ENCODE results near the gene DNLZ. TPM values are rescaled to one million over a fixed set of nuclear protein-coding genes. Genes with fewer than 3 reads are reported as not detected.

DNLZ gene
- total RNA-seq, 3 donors from 2014 or later = 9.3 to 17.1 (median 10.8) TPM

DNA sequence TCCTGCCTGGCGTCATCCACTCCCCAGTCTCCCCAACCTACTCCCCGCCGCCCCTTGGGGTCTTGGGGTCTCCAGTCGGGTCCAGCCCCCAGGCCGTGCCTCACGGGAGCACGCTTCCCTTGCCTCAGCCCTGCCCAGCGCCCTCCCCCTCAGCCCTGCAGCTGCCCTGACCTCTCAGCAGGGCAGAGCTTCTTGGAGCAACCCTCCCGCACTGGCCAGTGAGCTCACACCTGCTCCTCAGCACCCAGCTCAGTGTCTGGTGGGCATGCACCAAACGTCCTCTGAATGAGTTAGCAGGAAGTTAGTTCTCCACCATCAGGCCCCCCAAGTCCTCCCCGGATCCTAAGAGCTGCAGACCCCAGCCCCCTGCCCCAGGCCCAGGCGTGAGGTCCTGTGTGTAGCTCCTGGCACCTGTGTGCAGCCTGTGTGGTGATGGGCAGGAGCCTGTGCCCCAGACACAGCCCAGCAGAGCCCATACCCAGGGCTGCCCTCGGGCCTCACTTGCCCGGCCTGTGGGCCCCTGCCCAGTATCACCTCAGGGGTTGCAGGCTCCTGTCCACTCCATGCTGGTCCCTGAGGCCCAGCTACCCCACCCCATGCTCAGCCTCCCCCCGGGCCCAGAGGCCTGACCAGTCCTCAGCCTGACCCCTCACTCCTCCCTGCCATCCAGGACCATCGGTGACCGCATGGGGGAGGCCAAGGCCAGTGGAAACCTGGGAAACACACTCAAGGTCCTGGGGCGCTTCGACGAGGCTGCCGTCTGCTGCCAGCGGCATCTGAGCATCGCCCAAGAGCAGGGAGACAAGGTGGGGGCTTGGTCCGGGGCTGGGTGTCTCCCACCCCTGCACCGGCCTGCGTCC lies 28.0 kb downstream of the DNLZ start:
- ATAC-seq = no peak
- TF ChIP-seq, protein P1, sequence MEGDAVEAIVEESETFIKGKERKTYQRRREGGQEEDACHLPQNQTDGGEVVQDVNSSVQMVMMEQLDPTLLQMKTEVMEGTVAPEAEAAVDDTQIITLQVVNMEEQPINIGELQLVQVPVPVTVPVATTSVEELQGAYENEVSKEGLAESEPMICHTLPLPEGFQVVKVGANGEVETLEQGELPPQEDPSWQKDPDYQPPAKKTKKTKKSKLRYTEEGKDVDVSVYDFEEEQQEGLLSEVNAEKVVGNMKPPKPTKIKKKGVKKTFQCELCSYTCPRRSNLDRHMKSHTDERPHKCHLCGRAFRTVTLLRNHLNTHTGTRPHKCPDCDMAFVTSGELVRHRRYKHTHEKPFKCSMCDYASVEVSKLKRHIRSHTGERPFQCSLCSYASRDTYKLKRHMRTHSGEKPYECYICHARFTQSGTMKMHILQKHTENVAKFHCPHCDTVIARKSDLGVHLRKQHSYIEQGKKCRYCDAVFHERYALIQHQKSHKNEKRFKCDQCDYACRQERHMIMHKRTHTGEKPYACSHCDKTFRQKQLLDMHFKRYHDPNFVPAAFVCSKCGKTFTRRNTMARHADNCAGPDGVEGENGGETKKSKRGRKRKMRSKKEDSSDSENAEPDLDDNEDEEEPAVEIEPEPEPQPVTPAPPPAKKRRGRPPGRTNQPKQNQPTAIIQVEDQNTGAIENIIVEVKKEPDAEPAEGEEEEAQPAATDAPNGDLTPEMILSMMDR (IDR thresholded peaks at IDR 0.05) = no peak
- no peak for DNase-seq
- Histone ChIP-seq H3K4me3 (no peak overlapping the region), H3K9me3 (no peaks in the 10 kb centered on the region), H3K36me3 (ENCODE audit: low read depth) (no peaks in the 10 kb centered on the region), H3K4me1 (ENCODE audit: low read depth) (no peaks in the 10 kb centered on the region)
- intact Hi-C loops (cut with DNase I, micrococcal nuclease) = no loop called here

DNA sequence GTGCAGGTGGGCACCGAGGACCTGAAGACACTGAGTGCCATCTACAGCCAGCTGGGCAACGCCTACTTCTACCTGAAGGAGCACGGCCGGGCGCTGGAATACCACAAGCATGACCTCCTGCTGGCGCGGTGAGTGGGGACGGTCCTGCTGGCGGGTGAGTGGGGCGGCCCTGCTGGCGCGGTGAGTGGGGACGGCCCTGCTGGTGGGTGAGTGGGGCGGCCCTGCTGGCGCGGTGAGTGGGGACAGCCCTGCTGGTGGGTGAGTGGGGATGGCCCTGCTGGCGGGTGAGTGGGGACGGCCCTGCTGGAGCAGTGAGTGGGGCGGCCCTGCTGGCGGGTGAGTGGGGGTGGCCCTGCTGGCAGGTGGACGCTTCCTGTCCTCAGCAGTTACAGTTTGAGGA lies 29.0 kb downstream of the DNLZ start:
- Histone ChIP-seq H3K4me3 (no peak overlapping the region), H3K9me3 (no peaks in the 10 kb centered on the region), H3K4me1 (ENCODE audit: low read depth) (no peaks in the 10 kb centered on the region), H3K36me3 (ENCODE audit: low read depth) (no peaks in the 10 kb centered on the region)
- ATAC-seq (no peak), DNase-seq (no peak)
- TF ChIP-seq, protein P1 (IDR thresholded peaks at IDR 0.05) = no peak
- intact Hi-C loops (cut with DNase I, micrococcal nuclease) = no loop called here

DNA sequence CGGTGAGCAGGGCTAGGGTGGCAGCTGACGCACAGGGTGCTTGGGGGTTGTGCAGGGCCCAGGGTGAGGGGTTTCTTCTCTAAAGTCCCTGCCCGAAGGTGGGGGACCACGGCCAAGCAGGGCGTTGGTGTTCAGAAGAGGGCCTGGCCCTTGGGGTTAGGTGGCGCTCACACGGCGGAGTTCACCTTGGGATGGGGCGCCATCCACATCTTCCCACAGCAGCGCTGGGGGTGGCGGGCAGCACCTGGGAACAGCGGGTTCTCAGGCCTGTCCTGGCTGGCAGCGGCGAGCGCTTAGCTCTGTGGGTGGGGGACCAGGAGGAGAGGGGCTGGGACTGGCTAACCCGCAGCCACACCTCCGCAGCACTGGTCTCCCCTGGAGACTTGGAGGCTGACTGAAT lies 30.1 kb downstream of the DNLZ start:
- H3K36me3 ChIP-seq (ENCODE audit: low read depth) = no peaks in the 10 kb centered on the region
- no peaks in the 10 kb centered on the region for H3K4me1 ChIP-seq (ENCODE audit: low read depth)
- no peak overlapping the region for H3K4me3 ChIP-seq
- no peaks in the 10 kb centered on the region for H3K9me3 ChIP-seq
- no peak for ATAC-seq
- intact Hi-C loops (cut with DNase I, micrococcal nuclease) = no loop called here
- DNase-seq = no peak
- TF ChIP-seq, protein P1 (IDR thresholded peaks at IDR 0.05) = no peak

DNA sequence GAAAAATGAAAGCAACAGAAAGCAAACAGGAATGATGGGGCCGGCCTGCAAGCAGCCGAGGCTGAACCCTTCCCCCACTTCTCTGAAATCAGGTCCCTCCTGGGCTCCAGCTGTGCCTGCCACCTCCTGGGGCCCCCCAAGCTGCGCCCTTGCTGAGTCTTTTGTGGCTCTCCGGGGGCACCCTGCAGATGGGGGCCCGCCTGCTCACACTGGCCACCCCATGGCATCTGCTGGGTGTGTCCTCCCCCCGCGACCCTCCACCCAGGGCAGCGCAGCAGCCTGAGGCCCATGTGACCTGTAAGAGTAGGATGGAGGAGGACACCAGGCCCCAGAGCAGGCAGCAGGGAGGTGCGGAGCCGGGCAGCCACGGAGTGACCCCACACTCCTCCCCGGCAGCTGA lies 30.5 kb downstream of the DNLZ start:
- intact Hi-C loops (cut with DNase I, micrococcal nuclease) = no loop called here
- TF ChIP-seq, protein P1 (IDR thresholded peaks at IDR 0.05) = no peak
- ATAC-seq = no peak
- DNase-seq = no peak
- H3K4me1 ChIP-seq (ENCODE audit: low read depth) = no peaks in the 10 kb centered on the region
- H3K36me3 ChIP-seq (ENCODE audit: low read depth) = no peaks in the 10 kb centered on the region
- no peak overlapping the region for H3K4me3 ChIP-seq
- H3K9me3 ChIP-seq = no peaks in the 10 kb centered on the region

DNA sequence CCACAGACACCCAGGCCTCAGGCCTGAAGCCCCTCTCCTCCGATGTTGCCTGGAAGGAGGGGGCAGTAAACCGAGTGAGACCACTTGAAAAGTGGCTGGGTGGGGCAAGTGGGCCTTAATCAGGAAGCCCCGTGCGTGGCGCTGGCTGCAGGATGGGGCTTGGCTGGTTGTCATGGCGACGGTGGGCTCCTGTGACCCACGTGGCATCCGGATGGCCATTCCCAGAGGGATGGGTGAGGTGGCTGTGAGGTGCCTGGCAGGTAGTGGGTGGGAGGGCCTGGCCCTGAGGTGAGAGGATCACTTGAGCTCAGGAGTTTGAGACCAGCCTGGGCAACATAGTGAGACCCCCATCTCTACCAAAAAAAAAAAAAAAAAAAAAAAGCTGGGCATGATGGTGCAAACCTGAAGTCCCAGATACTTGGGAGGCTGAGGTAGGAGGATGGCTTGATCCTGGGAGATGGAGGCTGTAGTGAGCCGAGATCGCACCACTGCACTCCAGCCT lies 31.0 kb downstream of the DNLZ start:
- no peaks in the 10 kb centered on the region for H3K4me1 ChIP-seq (ENCODE audit: low read depth)
- no peak for DNase-seq
- no peak overlapping the region for H3K4me3 ChIP-seq
- H3K9me3 ChIP-seq = no peaks in the 10 kb centered on the region
- intact Hi-C loops (cut with DNase I, micrococcal nuclease) = no loop called here
- ATAC-seq = no peak
- H3K36me3 ChIP-seq (ENCODE audit: low read depth) = no peaks in the 10 kb centered on the region
- TF ChIP-seq, protein P1 (IDR thresholded peaks at IDR 0.05) = no peak
